Measurements from ENCODE around the gene SLC1A2. TPM values are rescaled to one million over a fixed set of nuclear protein-coding genes. Genes with fewer than 3 reads are reported as not detected.

SLC1A2 gene
- total RNA-seq, 1 donor from 2014 or later: 0.25 TPM

- no peaks in the 10 kb centered on the region for H3K9me3 ChIP-seq (ENCODE audit: insufficient read depth, low read depth, low read length)
- FAIRE-seq (no peak), DNase-seq (ENCODE audit: low read depth) (no peak)
- H3K27me3 Mint-ChIP-seq (ENCODE audit: low read depth, unreplicated experiment): no peaks in the 10 kb centered on the region
- no peak overlapping the region for H3K27ac ChIP-seq (ENCODE audit: low read depth, low read length)
- peaks cover 26% of the 10 kb centered on the region for H3K36me3 Mint-ChIP-seq (ENCODE audit: low read depth, unreplicated experiment)
- H3K4me1 ChIP-seq (ENCODE audit: insufficient read depth, low read length): no peaks in the 10 kb centered on the region
- H4K20me1 ChIP-seq (ENCODE audit: insufficient read depth, low read length): peaks cover 14% of the 10 kb centered on the region
- no peak overlapping the region for H3K27ac Mint-ChIP-seq (ENCODE audit: unreplicated experiment)
- H3K36me3 ChIP-seq (ENCODE audit: insufficient read depth, low read length): peaks cover 74% of the 10 kb centered on the region
- no peak overlapping the region for H3K4me2 ChIP-seq (ENCODE audit: low read length)
- TF ChIP-seq EZH2 (IDR thresholded peaks at IDR 0.05; ENCODE audit: insufficient read depth, low read length): no peak
- TF ChIP-seq, protein P1, sequence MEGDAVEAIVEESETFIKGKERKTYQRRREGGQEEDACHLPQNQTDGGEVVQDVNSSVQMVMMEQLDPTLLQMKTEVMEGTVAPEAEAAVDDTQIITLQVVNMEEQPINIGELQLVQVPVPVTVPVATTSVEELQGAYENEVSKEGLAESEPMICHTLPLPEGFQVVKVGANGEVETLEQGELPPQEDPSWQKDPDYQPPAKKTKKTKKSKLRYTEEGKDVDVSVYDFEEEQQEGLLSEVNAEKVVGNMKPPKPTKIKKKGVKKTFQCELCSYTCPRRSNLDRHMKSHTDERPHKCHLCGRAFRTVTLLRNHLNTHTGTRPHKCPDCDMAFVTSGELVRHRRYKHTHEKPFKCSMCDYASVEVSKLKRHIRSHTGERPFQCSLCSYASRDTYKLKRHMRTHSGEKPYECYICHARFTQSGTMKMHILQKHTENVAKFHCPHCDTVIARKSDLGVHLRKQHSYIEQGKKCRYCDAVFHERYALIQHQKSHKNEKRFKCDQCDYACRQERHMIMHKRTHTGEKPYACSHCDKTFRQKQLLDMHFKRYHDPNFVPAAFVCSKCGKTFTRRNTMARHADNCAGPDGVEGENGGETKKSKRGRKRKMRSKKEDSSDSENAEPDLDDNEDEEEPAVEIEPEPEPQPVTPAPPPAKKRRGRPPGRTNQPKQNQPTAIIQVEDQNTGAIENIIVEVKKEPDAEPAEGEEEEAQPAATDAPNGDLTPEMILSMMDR (IDR thresholded peaks at IDR 0.05; ENCODE audit: insufficient read depth, low read depth, low read length): no peak
- H3K27me3 ChIP-seq (ENCODE audit: insufficient read depth, low read length): no peaks in the 10 kb centered on the region
- H3K4me3 Mint-ChIP-seq (ENCODE audit: unreplicated experiment): no peak overlapping the region
- H2AFZ ChIP-seq (ENCODE audit: low read depth, low read length): no peak overlapping the region
- H3K4me1 Mint-ChIP-seq (ENCODE audit: low read depth, unreplicated experiment): no peaks in the 10 kb centered on the region
- peaks cover 78% of the 10 kb centered on the region for H3K79me2 ChIP-seq (ENCODE audit: insufficient read depth, low read length)
- H3K9me3 Mint-ChIP-seq (ENCODE audit: unreplicated experiment): peaks cover 3% of the 10 kb centered on the region
- H3K9ac ChIP-seq (ENCODE audit: low read length): no peak overlapping the region
- no peak overlapping the region for H3K4me3 ChIP-seq (ENCODE audit: insufficient read depth, low read depth, low read length)
These were observed 212.7 kb downstream of the SLC1A2 start for GRCh38 chr11:35206616-35207015.

DNA sequence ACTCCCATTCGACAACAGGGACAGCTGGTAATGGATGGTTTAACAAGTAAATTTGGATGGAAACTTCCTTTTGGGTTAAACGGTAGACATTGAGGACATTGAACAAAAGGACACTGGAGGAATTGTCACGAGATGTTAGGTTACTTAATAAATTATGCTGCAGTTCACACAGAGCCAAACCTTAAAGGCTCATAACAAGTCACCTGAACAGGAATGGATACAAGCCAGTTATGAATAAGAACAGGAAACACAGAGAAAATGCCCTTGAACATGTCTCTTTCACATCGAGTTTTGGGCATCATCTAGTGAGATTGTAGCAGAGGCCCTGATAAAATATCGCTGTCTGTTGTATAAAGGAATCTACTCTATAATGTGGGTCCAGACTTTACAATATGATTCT is 214.7 kb downstream of the SLC1A2 start:
- TF ChIP-seq, protein P1 (IDR thresholded peaks at IDR 0.05; ENCODE audit: insufficient read depth, low read depth, low read length): no peak
- TF ChIP-seq EZH2 (IDR thresholded peaks at IDR 0.05; ENCODE audit: insufficient read depth, low read length): no peak
- no peak overlapping the region for H2AFZ ChIP-seq (ENCODE audit: low read depth, low read length)
- no peaks in the 10 kb centered on the region for H3K27me3 Mint-ChIP-seq (ENCODE audit: low read depth, unreplicated experiment)
- H3K9me3 ChIP-seq (ENCODE audit: insufficient read depth, low read depth, low read length): no peaks in the 10 kb centered on the region
- H3K4me3 Mint-ChIP-seq (ENCODE audit: unreplicated experiment): no peak overlapping the region
- no peaks in the 10 kb centered on the region for H3K4me1 ChIP-seq (ENCODE audit: insufficient read depth, low read length)
- H4K20me1 ChIP-seq (ENCODE audit: insufficient read depth, low read length): peaks cover 22% of the 10 kb centered on the region
- FAIRE-seq (peak; percentile 9), DNase-seq (ENCODE audit: low read depth) (no peak)
- H3K9ac ChIP-seq (ENCODE audit: low read length): no peak overlapping the region
- no peak overlapping the region for H3K27ac ChIP-seq (ENCODE audit: low read depth, low read length)
- no peaks in the 10 kb centered on the region for H3K9me3 Mint-ChIP-seq (ENCODE audit: unreplicated experiment)
- peaks cover 31% of the 10 kb centered on the region for H3K36me3 Mint-ChIP-seq (ENCODE audit: low read depth, unreplicated experiment)
- H3K27ac Mint-ChIP-seq (ENCODE audit: unreplicated experiment): no peak overlapping the region
- no peak overlapping the region for H3K4me2 ChIP-seq (ENCODE audit: low read length)
- no peak overlapping the region for H3K4me3 ChIP-seq (ENCODE audit: insufficient read depth, low read depth, low read length)
- H3K36me3 ChIP-seq (ENCODE audit: insufficient read depth, low read length): peaks cover 80% of the 10 kb centered on the region
- H3K4me1 Mint-ChIP-seq (ENCODE audit: low read depth, unreplicated experiment): no peaks in the 10 kb centered on the region
- no peaks in the 10 kb centered on the region for H3K27me3 ChIP-seq (ENCODE audit: insufficient read depth, low read length)
- H3K79me2 ChIP-seq (ENCODE audit: insufficient read depth, low read length): peaks cover 83% of the 10 kb centered on the region

Other genes starting within 250 kb of the SLC1A2 start
- 12.6 and 18.0 TPM in 2 replicates for gene PAMR1, start 106.1 kb upstream of the SLC1A2 start, total RNA-seq
- gene FJX1, start 198.9 kb upstream of the SLC1A2 start, total RNA-seq: 47.9 and 50.2 TPM in 2 replicates
- gene TRIM44, start 243.2 kb upstream of the SLC1A2 start, total RNA-seq: 61.0 and 62.4 TPM in 2 replicates